CD14-positive monocyte (primary cell): ENCODE measurements around the gene GALK2. TPM values are rescaled to one million over a fixed set of nuclear protein-coding genes. Genes with fewer than 3 reads are reported as not detected.
A peak's percentile ranks its signal among the peaks of the same experiment; 100 is the strongest.

Experiments used
- DNase-seq, 3 donors: peaks; one replicate each; pipeline ENCODE4 v3.0.0-alpha.2; 2011 to 2022
- H2AFZ ChIP-seq: 2 replicates; pipeline ENCODE4 v1.6.0; 2012; ENCODE audit warnings: mild to moderate bottlenecking, low read depth, low read length, inconsistent platforms; ENCODE audit not compliant: insufficient read depth, poor library complexity, severe bottlenecking
- H3K27ac ChIP-seq, 2 donors: 1 replicate in 1 of 2; 2 replicates in 1 of 2; pipeline ENCODE4 v1.5.1; 2012 to 2013; ENCODE audit warnings: low read length in 2 of 2, control low read depth in 1 of 2, inconsistent platforms in 1 of 2, low read depth in 1 of 2, mild to moderate bottlenecking in 1 of 2
- H3K27me3 ChIP-seq, 2 donors: one replicate each; pipeline versions ENCODE4 v1.6.0 to v1.6.1; 2011 to 2013; ENCODE audit warnings: low read length in 2 of 2; ENCODE audit not compliant: control insufficient read depth in 2 of 2, insufficient read depth in 2 of 2
- H3K36me3 ChIP-seq, 2 donors: replicated peaks in 1 of 2; 1 replicate in 1 of 2; 2 replicates in 1 of 2; pipeline versions ENCODE4 v1.5.1 to v1.6.1; 2012 to 2013; ENCODE audit warnings: low read length in 2 of 2, control low read depth in 1 of 2, inconsistent platforms in 1 of 2, mild to moderate bottlenecking in 1 of 2; ENCODE audit not compliant: insufficient read depth in 2 of 2, control insufficient read depth in 1 of 2
- H3K4me1 ChIP-seq, 2 donors: 1 replicate in 1 of 2; 2 replicates in 1 of 2; pipeline versions ENCODE4 v1.5.1 to v1.6.1; 2012 to 2013; ENCODE audit warnings: low read length in 2 of 2, control low read depth in 1 of 2, inconsistent platforms in 1 of 2, mild to moderate bottlenecking in 1 of 2, moderate library complexity in 1 of 2; ENCODE audit not compliant: insufficient read depth in 2 of 2, control insufficient read depth in 1 of 2
- H3K4me2 ChIP-seq: replicated peaks from 2 replicates; pipeline ENCODE3; 2012; ENCODE audit warnings: low read length, moderate library complexity, mild to moderate bottlenecking; ENCODE audit not compliant: poor library complexity, severe bottlenecking; ENCODE audit errors: extremely low read depth
- H3K4me3 ChIP-seq, 3 experiments: fragments of 200-600 bp in 1 of 3; sonication (generic) in 1 of 3; replicated peaks in 1 of 3; 1 replicate in 2 of 3; 2 replicates in 1 of 3; pipeline ENCODE4 v1.5.1; 2011 to 2013; ENCODE audit warnings: low read length in 3 of 3, mild to moderate bottlenecking in 3 of 3, control low read depth in 2 of 3, low read depth in 2 of 3, inconsistent platforms in 1 of 3, moderate library complexity in 1 of 3
- H3K79me2 ChIP-seq: 2 replicates; pipeline ENCODE4 v1.6.0; 2012; ENCODE audit warnings: mild to moderate bottlenecking, control low read depth, inconsistent platforms, low read length, moderate library complexity; ENCODE audit not compliant: insufficient read depth
- H3K9ac ChIP-seq: 2 replicates; pipeline ENCODE4 v1.6.0; 2017; ENCODE audit warnings: low read length, mild to moderate bottlenecking; ENCODE audit not compliant: insufficient read depth, poor library complexity, severe bottlenecking
- H3K9me3 ChIP-seq, 2 donors: replicated peaks in 1 of 2; 1 replicate in 1 of 2; 2 replicates in 1 of 2; pipeline versions ENCODE4 v1.5.1 to v1.6.1; 2012 to 2013; ENCODE audit warnings: low read length in 2 of 2, control low read depth in 1 of 2; ENCODE audit not compliant: control insufficient read depth in 1 of 2, insufficient read depth in 1 of 2
- H4K20me1 ChIP-seq: 2 replicates; pipeline ENCODE4 v1.6.0; 2012; ENCODE audit warnings: mild to moderate bottlenecking, low read length, control low read depth, moderate library complexity; ENCODE audit not compliant: insufficient read depth
- H3K27ac Mint-ChIP-seq, 7 donors: one replicate each; pipeline ENCODE4 v1.8.0; 2020; ENCODE audit warnings: mild to moderate bottlenecking in 7 of 7, mixed read lengths in 7 of 7, moderate library complexity in 6 of 7, inconsistent platforms in 2 of 7
- H3K27me3 Mint-ChIP-seq, 3 donors: one replicate each; pipeline ENCODE4 v1.8.0; 2021 to 2022; ENCODE audit warnings: low read depth in 3 of 3, mild to moderate bottlenecking in 3 of 3, mixed read lengths in 3 of 3, moderate library complexity in 3 of 3, inconsistent platforms in 1 of 3
- H3K36me3 Mint-ChIP-seq, 2 donors: one replicate each; pipeline ENCODE4 v1.8.0; 2020; ENCODE audit warnings: mixed read lengths in 2 of 2, inconsistent platforms in 1 of 2, mild to moderate bottlenecking in 1 of 2
- H3K4me1 Mint-ChIP-seq: one replicate; pipeline ENCODE4 v1.8.0; 2020; ENCODE audit warnings: mild to moderate bottlenecking, mixed read lengths
- H3K4me3 Mint-ChIP-seq, 2 donors: one replicate each; pipeline ENCODE4 v1.8.0; 2020; ENCODE audit warnings: mild to moderate bottlenecking in 2 of 2, mixed read lengths in 2 of 2, moderate library complexity in 1 of 2
- H3K9me3 Mint-ChIP-seq, 7 donors: one replicate each; pipeline ENCODE4 v1.8.0; 2020 to 2022; ENCODE audit warnings: mixed read lengths in 7 of 7, mild to moderate bottlenecking in 6 of 7, moderate library complexity in 6 of 7, inconsistent platforms in 2 of 7
- WGBS: methylation state at CpG from one replicate; pipeline ENCODE4 v1.1.5; 2013; ENCODE audit warnings: missing lambda C conversion rate; ENCODE audit not compliant: insufficient coverage; 5-methylcytosine and 5-hydroxymethylcytosine counted together
- intact Hi-C, 2 donors: fragments of 100-400 bp; cut with micrococcal nuclease; formaldehyde crosslinking; loops; one replicate each; pipeline versions ENCODE4 v1.15.0 to v1.15.1; 2023
- polyA minus RNA-seq: library from RNA; depleted of rRNA, polyadenylated mRNA; stranded (reverse); fragments of >200 nt; gene quantifications from 2 replicates; pipeline ENCODE4 v1.2.3, GENCODE V29; 2012
- polyA plus RNA-seq, 3 donors: library from polyadenylated mRNA; depleted of rRNA in 1 of 3; unstranded in 2 of 3; stranded (reverse) in 1 of 3; fragments of 300-500 nt in 2 of 3; fragments of >200 nt in 1 of 3; fragmentation: Illumina TruSeq in 2 of 3; gene quantifications; 1 replicate in 2 of 3; 2 replicates in 1 of 3; pipeline ENCODE4 v1.2.3, GENCODE V29; 2012 to 2021
- total RNA-seq, 12 experiments: library from RNA in 1 of 12; stranded (reverse) in 1 of 12; fragments of 120-200 nt in 1 of 12; gene quantifications; one replicate each; pipeline ENCODE4 v1.2.4 and lab custom pipeline; 2013 to 2026; ENCODE audit warnings: mixed read lengths in 6 of 12, inconsistent platforms in 1 of 12
- TF ChIP-seq, protein P1 (sequence below): fragments of 200-600 bp; IDR thresholded peaks from one replicate; pipeline ENCODE4 v1.8.0; 2022; ENCODE audit warnings: antibody characterized with exemption, mild to moderate bottlenecking

GALK2 gene
- 30.3 TPM for total RNA-seq (2013)
- polyA plus RNA-seq = 10 to 100 TPM; 14.2 to 16.9 (median 14.5) TPM
- 17.5 and 24.3 TPM in 2 replicates for polyA minus RNA-seq
- total RNA-seq (lab: John Stamatoyannopoulos, UW) = 3.3 to 19.0 (median 10.2) reads per million in 11 experiments

DNA sequence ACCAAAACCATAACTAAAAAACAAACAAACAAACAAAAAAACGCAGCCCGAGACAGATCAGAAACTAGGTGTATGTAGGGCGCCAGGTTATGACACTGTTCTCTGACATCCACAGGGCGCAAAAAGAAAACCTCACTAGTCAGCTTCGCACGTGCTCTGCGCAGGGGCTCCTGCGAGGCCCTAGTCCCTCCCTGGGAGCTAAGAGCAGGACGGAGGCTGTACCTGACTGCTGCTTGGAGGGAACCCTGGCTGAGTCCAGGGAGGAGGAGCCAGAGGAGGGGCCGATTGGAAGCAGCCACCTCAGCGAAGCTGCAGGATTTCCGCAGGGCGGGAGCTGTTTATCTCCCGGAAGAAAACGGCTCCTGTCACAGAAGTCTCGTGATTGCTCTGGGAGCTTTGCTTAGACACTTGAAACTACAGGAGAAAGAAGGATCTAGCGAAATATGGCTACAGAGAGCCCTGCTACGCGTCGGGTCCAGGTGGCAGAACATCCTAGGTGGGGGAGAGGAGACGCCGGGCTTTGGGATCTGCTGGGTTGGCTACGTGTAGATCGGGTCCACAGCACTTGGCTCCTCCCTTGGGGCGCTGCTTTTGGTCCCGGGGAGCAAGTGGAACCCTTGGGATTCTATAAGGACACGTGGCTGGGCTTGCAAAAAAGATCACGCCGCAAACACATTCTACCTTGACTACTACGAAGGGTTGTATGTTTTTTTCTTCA is at the start of gene GALK2:
Gene GALK2, plus strand, starts transcription at position 368 of the 718 bp plus-strand sequence. Its CDS starts 76 bp downstream, at position 444.
- peak within 1 kb of the TSS; percentile 77 for H3K4me2 ChIP-seq
- H2AFZ ChIP-seq = peak within 1 kb of the TSS; percentile 93
- H3K4me1 ChIP-seq = peaks cover 14 to 15% of the 10 kb centered on the region in 2 donors
- intact Hi-C loops = no loop called here
- H3K9me3 ChIP-seq = no peaks in the 10 kb centered on the region
- Mint-ChIP-seq H3K27ac (peak within 1 kb of the TSS; percentile 90 to 96 (median 95)), H3K9me3 (peaks cover 0 to 2% (median 0%) of the 10 kb centered on the region in 7 donors), H3K4me3 (peak within 1 kb of the TSS; percentile 94 to 100), H3K27me3 (peaks cover 0 to 2% (median 0%) of the 10 kb centered on the region in 3 donors), H3K36me3 (peaks cover 2 to 5% of the 10 kb centered on the region in 2 donors), H3K4me1 (peaks cover 31% of the 10 kb centered on the region)
- peak within 1 kb of the TSS; percentile 80 for H3K9ac ChIP-seq
- TF ChIP-seq, protein P1, sequence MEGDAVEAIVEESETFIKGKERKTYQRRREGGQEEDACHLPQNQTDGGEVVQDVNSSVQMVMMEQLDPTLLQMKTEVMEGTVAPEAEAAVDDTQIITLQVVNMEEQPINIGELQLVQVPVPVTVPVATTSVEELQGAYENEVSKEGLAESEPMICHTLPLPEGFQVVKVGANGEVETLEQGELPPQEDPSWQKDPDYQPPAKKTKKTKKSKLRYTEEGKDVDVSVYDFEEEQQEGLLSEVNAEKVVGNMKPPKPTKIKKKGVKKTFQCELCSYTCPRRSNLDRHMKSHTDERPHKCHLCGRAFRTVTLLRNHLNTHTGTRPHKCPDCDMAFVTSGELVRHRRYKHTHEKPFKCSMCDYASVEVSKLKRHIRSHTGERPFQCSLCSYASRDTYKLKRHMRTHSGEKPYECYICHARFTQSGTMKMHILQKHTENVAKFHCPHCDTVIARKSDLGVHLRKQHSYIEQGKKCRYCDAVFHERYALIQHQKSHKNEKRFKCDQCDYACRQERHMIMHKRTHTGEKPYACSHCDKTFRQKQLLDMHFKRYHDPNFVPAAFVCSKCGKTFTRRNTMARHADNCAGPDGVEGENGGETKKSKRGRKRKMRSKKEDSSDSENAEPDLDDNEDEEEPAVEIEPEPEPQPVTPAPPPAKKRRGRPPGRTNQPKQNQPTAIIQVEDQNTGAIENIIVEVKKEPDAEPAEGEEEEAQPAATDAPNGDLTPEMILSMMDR = no peak
- peak within 1 kb of the TSS; percentile 78 to 84 (median 82) for H3K4me3 ChIP-seq
- DNase-seq = peak; percentile 59 to 63 (median 61)
- H3K79me2 ChIP-seq = peaks cover 41% of the 10 kb centered on the region
- WGBS = 9% methylated on average over 22 of the region's 30 CpGs
- no peaks in the 10 kb centered on the region for H4K20me1 ChIP-seq
- no peaks in the 10 kb centered on the region for H3K36me3 ChIP-seq
- H3K27me3 ChIP-seq = no peaks in the 10 kb centered on the region
- peak within 1 kb of the TSS; percentile 85 for H3K27ac ChIP-seq

DNA sequence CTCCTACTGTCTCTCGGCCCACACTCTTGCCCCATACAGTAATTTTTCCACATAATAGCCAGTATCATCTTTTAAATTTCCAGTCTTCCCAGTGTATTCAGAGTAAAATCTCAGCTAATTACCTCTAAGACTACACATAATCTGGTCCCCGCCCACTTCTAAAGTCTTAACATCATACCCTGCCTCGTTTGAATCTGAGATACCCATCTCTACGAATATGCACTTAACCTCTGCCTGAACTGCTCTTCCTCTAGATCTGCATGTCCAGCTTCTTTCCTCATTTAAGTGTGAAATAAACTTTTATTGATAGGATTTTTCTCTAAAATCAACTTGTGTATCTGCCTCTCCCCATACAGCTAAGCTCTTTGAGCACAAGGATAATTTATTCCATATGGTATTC is 49.2 kb upstream of the GALK2 start:
- no peak overlapping the region for H3K4me3 Mint-ChIP-seq
- Histone ChIP-seq H3K79me2 (no peaks in the 10 kb centered on the region), H3K9ac (no peak overlapping the region), H3K4me1 (no peaks in the 10 kb centered on the region), H2AFZ (no peak overlapping the region), H3K4me2 (no peak overlapping the region), H3K4me3 (no peak overlapping the region), H3K27me3 (no peaks in the 10 kb centered on the region), H3K36me3 (peaks cover 5 to 30% of the 10 kb centered on the region in 2 donors), H4K20me1 (no peaks in the 10 kb centered on the region), H3K27ac (no peak overlapping the region), H3K9me3 (no peaks in the 10 kb centered on the region)
- TF ChIP-seq, protein P1 = no peak
- no peaks in the 10 kb centered on the region for H3K4me1 Mint-ChIP-seq
- H3K9me3 Mint-ChIP-seq = no peaks in the 10 kb centered on the region
- WGBS = 100% methylated on average over 2 of the region's 4 CpGs
- peaks cover 12 to 35% of the 10 kb centered on the region in 2 donors for H3K36me3 Mint-ChIP-seq
- DNase-seq = no peak
- H3K27me3 Mint-ChIP-seq = no peaks in the 10 kb centered on the region
- H3K27ac Mint-ChIP-seq = no peak overlapping the region
- intact Hi-C loops = no loop called here
